Lung (tissue), 12 donors: Measurements from ENCODE around the gene ZNF771. TPM values are rescaled to one million over a fixed set of nuclear protein-coding genes. Genes with fewer than 3 reads are reported as not detected.

Experiments used
- ATAC-seq: fragments of 200-7000 bp; cut with Tn5 transposase; one replicate; pipeline ENCODE4 v1.9.1; 2020; ENCODE audit warnings: moderate number of reproducible peaks; ENCODE audit not compliant: insufficient read depth, low FRiP score
- DNase-seq, 3 donors: peaks; one replicate each; pipeline ENCODE4 v3.0.0-alpha.2; 2013 to 2017
- H3K27ac ChIP-seq, 2 donors: one replicate each; pipeline ENCODE4 v1.5.1; 2013; ENCODE audit warnings: mild to moderate bottlenecking in 2 of 2, moderate library complexity in 2 of 2, control low read depth in 1 of 2, inconsistent platforms in 1 of 2, low read depth in 1 of 2, low read length in 1 of 2
- H3K27me3 ChIP-seq, 3 donors: one replicate each; pipeline ENCODE4 v1.5.1; 2013; ENCODE audit warnings: low read length in 2 of 3; ENCODE audit not compliant: control insufficient read depth in 3 of 3, insufficient read depth in 3 of 3
- H3K36me3 ChIP-seq, 4 donors: one replicate each; pipeline ENCODE4 v1.5.1; 2013; ENCODE audit warnings: low read length in 4 of 4, mild to moderate bottlenecking in 1 of 4, moderate library complexity in 1 of 4; ENCODE audit not compliant: control insufficient read depth in 4 of 4, insufficient read depth in 4 of 4
- H3K4me1 ChIP-seq, 5 donors: one replicate each; pipeline ENCODE4 v1.5.1; 2013; ENCODE audit warnings: low read length in 5 of 5, mild to moderate bottlenecking in 2 of 5, moderate library complexity in 1 of 5; ENCODE audit not compliant: control insufficient read depth in 5 of 5, insufficient read depth in 5 of 5
- H3K4me3 ChIP-seq: one replicate; pipeline ENCODE4 v1.5.1; 2013; ENCODE audit warnings: mild to moderate bottlenecking, control low read depth, moderate library complexity
- H3K9ac ChIP-seq, 2 donors: one replicate each; pipeline ENCODE4 v1.5.1; 2013; ENCODE audit warnings: low read length in 2 of 2, control low read depth in 1 of 2; ENCODE audit not compliant: insufficient read depth in 1 of 2
- H3K9me3 ChIP-seq, 4 donors: one replicate each; pipeline ENCODE4 v1.5.1; 2013; ENCODE audit warnings: low read length in 3 of 4, mild to moderate bottlenecking in 1 of 4, moderate library complexity in 1 of 4; ENCODE audit not compliant: control insufficient read depth in 4 of 4, insufficient read depth in 3 of 4
- CTCF ChIP-seq: IDR thresholded peaks from 2 replicates; pipeline ENCODE4 v1.5.1; 2012; ENCODE audit warnings: mild to moderate bottlenecking; ENCODE audit errors: control extremely low read depth, extremely low read depth
- WGBS, 2 donors: extraction: QIAGEN DNeasy Blood & Tissue Kit; methylation state at CpG; one replicate each; pipeline ENCODE4 v1.1.7; 2013; 5-methylcytosine and 5-hydroxymethylcytosine counted together
- polyA plus RNA-seq, 2 donors: library from polyadenylated mRNA; stranded (reverse); fragments of 200-250 nt; gene quantifications; one replicate each; pipeline ENCODE4 v1.2.1, GENCODE V29; 2013
- total RNA-seq, 2 donors: library from RNA; depleted of rRNA in 1 of 2; stranded (reverse); fragments of >200 nt in 1 of 2; gene quantifications; one replicate each; pipeline ENCODE4 v1.2.1, GENCODE V29; 2014 to 2021
- donor health status: control.
- donor health status: control.
- donor health status: Bipolar disorder and iron deficiency.
- donor health status: healthy.
- donor health status: DM: yes; HTN: yes; CAD: no.

The ZNF771 gene
- total and polyA plus RNA-seq, 4 donors = 3.0 to 7.2 (median 4.3) TPM

GRCh38 chr16:30413112-30413806 is 5.9 kb downstream of the ZNF771 start:
- peak overlapping the region in 1 of 2 donors; percentile 3 for H3K27ac ChIP-seq

GRCh38 chr16:30414159-30414558 is 6.8 kb downstream of the ZNF771 start:
- Histone ChIP-seq H3K9me3 (no peaks in the 10 kb centered on the region), H3K27ac (no peak overlapping the region), H3K4me3 (no peak overlapping the region), H3K27me3 (no peaks in the 10 kb centered on the region), H3K9ac (no peak overlapping the region), H3K36me3 (peaks cover 3 to 12% (median 7%) of the 10 kb centered on the region in 4 donors), H3K4me1 (peaks cover 0 to 18% (median 0%) of the 10 kb centered on the region in 5 donors)
- 92 to 97% methylated on average over 5 of the region's 5 CpGs for WGBS, 2 donors
- ATAC-seq (no peak), DNase-seq (no peak)
- TF ChIP-seq CTCF = no peak

More at GRCh38 chr16:30413112-30413806, 5.9 kb downstream of the ZNF771 start:
- WGBS, 2 donors = 94 to 96% methylated on average over 6 of the region's 6 CpGs
- ATAC-seq (no peak), DNase-seq (no peak)
- Histone ChIP-seq H3K9ac (no peak overlapping the region), H3K4me3 (no peak overlapping the region), H3K27me3 (no peaks in the 10 kb centered on the region), H3K4me1 (peaks cover 0 to 21% (median 4%) of the 10 kb centered on the region in 5 donors), H3K36me3 (peaks cover 3 to 12% (median 7%) of the 10 kb centered on the region in 4 donors), H3K9me3 (no peaks in the 10 kb centered on the region)
- TF ChIP-seq CTCF = no peak

- ATAC-seq = no peak
- no peak overlapping the region for H3K27ac ChIP-seq
- no peak for TF ChIP-seq CTCF
- no peaks in the 10 kb centered on the region for H3K9me3 ChIP-seq
- H3K4me3 ChIP-seq = no peak overlapping the region
- no peak overlapping the region for H3K9ac ChIP-seq
- no peak for DNase-seq
- no peaks in the 10 kb centered on the region for H3K27me3 ChIP-seq
- H3K4me1 ChIP-seq = peaks cover 0 to 10% (median 0%) of the 10 kb centered on the region in 5 donors
- WGBS, 2 donors = 96 to 99% methylated on average over 4 of the region's 4 CpGs
- peaks cover 3 to 14% (median 5%) of the 10 kb centered on the region in 4 donors for H3K36me3 ChIP-seq
Measured at GRCh38 chr16:30416047-30416603, 8.7 kb downstream of the ZNF771 start.
